ENCODE results near the gene AP4M1.

Gene AP4M1

DNA sequence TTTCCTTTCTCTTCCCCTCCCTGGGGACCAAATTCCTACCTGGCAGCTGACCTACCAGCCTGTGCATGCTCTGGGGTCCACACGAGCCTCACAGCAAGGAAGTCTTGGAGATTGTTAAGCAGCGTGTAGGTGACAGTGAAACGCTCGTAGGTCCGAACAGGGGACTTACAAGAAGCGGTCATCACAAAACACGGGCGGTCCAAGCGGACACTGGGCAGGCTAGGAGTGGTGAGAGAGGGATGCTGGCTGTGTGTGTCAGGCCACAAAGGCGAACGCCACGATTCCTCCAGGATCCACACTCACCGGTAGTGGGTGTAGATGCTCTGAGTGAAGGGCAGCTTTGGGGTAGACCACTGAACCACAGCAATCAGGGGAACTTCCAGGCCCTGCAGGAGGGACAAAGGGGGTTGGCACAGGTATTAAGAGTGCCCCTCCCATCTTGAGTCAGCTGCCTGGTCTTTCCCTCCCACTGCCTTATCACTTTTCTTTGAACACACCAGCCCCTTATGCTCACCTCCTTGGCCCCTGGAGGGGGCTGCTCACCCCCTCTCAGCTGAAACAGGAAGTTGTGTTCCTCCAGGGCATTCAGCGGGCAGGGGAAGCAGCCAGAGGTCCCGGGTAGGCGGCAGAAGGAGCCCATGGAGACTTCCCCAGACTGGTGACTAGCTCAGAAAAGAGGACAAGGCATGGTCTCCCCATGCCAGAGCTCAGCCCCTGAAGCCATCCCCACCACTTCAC is 55.1 kb downstream of the AP4M1 start:
- Histone ChIP-seq H2AFZ (ENCODE audit: low read depth, low read length) (no peak overlapping the region), H3K27me3 (ENCODE audit: insufficient read depth, low read length) (no peaks in the 10 kb centered on the region), H3K36me3 (ENCODE audit: insufficient read depth, low read length) (peaks cover 43% of the 10 kb centered on the region), H3K4me3 (ENCODE audit: low read length) (no peak overlapping the region), H3K4me1 (ENCODE audit: insufficient read depth, low read length) (peaks cover 14% of the 10 kb centered on the region), H3K9me3 (ENCODE audit: low read length) (no peaks in the 10 kb centered on the region)

DNA sequence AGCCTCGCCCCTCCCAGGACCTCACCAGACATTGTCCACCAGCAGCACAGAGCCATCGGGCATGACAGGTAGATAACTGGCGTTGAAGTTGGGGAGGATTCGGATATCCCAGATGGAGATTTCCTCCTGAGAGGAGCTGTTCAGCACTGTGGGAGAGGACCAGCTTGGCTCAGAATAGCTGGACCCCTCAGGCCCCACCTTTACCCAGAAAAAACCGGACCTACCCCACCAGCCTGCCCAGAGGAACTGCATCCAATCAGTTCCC is 55.6 kb downstream of the AP4M1 start:
- H2AFZ ChIP-seq (ENCODE audit: low read depth, low read length), result no peak overlapping the region
- H3K36me3 ChIP-seq (ENCODE audit: insufficient read depth, low read length), result peaks cover 40% of the 10 kb centered on the region
- no peaks in the 10 kb centered on the region for H3K9me3 ChIP-seq (ENCODE audit: low read length)
- peaks cover 14% of the 10 kb centered on the region for H3K4me1 ChIP-seq (ENCODE audit: insufficient read depth, low read length)
- H3K27me3 ChIP-seq (ENCODE audit: insufficient read depth, low read length), result no peaks in the 10 kb centered on the region
- no peak overlapping the region for H3K4me3 ChIP-seq (ENCODE audit: low read length)

DNA sequence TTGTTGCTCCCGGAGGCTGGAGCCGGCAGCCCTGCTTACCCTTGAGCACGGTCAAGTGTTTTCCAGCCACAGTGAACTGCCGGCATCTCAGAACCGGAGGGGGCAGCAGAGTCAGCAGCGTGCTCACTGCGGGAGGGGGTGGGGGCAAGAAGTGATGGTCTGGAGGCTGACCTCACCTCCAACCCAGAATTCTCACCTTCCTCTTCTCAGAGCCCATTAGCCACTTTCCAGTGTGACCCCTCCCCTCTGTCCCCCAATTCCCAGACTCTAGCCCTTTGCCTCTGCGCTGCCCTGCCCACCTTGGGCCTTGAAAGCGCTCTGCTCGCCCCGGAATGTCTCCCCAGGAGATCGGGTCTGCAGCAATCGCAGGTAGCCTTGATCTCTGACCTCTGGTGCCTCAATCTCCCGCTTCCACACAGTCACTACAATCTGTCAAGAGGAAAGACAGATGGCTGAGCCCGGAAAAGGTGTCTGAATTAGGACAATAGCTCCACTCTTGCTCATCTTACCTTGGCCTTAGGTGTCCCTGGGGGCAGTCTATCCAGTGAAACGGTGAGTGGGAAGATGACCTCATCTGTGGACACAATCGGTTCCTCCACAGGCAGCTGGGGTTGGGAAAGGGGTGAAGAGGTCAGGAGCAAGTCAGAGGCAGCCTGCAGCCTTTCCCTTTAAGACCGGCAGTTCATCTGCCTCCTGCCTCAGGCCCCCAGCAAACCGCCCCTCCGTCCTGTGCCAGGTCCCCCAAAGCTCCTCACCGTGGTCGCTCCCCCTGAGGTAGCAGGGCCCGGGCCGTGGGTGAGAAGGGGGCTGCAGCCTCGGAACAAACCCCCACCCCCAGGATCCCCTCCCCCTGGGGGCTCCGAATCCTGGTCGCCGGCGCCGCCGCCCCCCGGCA is 56.1 kb downstream of the AP4M1 start:
- no peaks in the 10 kb centered on the region for H3K9me3 ChIP-seq (ENCODE audit: low read length)
- no peak overlapping the region for H2AFZ ChIP-seq (ENCODE audit: low read depth, low read length)

More for the DNA sequence above, 56.1 kb downstream of the AP4M1 start:
- H3K36me3 ChIP-seq (ENCODE audit: insufficient read depth, low read length), result peaks cover 34% of the 10 kb centered on the region
- peaks cover 14% of the 10 kb centered on the region for H3K4me1 ChIP-seq (ENCODE audit: insufficient read depth, low read length)
- no peaks in the 10 kb centered on the region for H3K27me3 ChIP-seq (ENCODE audit: insufficient read depth, low read length)
- peak overlapping the region; percentile 80 for H3K4me3 ChIP-seq (ENCODE audit: low read length)

Measured in neuron (in vitro differentiated cells).